Hindlimb muscle (tissue), 1 donor: ENCODE results near the gene KEAP1. TPM values are rescaled to one million over a fixed set of nuclear protein-coding genes. Genes with fewer than 3 reads are reported as not detected.
"Not testable (repeated sequence)": the region's sequence is repeated elsewhere in the genome, so short reads cannot be mapped to it uniquely, and the experiment has no call there.

Experiments
- DNase-seq: peaks from one replicate; pipeline ENCODE4 v3.0.0-alpha.2; 2013
- polyA plus RNA-seq: library from polyadenylated mRNA; unstranded; fragments of 120-200 nt; gene quantifications from one replicate; pipeline ENCODE4 v1.2.1, GENCODE V29; 2013; ENCODE audit not compliant: insufficient read length

Gene KEAP1
- polyA plus RNA-seq, 1 donor: 65.6 TPM

GRCh38 chr19:10497371-10497770 is 5.8 kb downstream of the KEAP1 start:
- DNase-seq: no peak

DNA sequence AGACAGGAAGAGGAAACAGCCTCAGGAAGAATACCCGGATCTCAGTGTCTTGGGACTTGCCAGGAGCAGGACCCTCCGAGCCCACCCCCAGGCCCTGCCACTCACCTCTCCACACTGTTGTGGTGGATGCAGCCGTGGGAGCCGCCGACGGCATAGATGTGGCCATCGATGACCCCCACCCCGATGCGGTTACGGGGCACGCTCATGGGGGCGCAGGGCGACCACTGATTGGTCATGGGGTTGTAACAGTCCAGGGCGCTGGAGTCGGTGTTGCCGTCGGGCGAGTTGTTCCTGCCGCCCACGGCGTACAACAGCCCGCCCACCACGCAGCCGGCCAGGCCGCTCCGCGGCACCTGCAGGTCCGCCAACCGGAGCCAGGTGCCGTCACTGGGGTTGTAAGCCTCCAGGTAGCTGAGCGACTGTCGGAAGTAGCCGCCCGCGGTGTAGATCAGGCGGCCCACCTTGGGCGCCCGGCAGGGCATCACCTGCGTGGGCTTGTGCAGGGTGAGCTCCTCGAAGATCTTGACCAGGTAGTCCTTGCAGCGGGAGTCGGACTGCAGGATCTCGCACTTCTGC is 11.6 kb downstream of the KEAP1 start:
- no peak for DNase-seq

DNA sequence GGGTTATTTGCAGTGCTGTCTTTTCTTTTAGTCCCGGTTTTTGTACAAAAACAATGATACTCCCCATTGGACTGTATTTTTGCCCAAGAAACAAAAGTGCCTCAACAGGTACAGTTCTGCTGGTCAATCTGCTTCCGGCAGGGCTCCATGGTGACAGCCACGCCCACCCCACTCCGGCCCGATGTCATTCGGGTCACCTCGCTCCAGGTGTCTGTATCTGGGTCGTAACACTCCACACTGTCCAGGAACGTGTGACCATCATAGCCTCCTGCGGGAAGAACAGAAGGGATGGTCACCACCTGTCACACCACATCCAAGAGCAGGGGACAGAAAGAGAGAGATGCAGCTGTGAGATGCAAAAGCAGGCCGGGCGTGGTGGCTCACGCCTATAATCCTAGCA is 16.6 kb downstream of the KEAP1 start:
- DNase-seq: no peak

GRCh38 chr19:10478903-10479384 is 24.2 kb downstream of the KEAP1 start:
- peak; percentile 92 for DNase-seq

GRCh38 chr19:10478476-10478875 is 24.7 kb downstream of the KEAP1 start:
- no peak for DNase-seq

DNA sequence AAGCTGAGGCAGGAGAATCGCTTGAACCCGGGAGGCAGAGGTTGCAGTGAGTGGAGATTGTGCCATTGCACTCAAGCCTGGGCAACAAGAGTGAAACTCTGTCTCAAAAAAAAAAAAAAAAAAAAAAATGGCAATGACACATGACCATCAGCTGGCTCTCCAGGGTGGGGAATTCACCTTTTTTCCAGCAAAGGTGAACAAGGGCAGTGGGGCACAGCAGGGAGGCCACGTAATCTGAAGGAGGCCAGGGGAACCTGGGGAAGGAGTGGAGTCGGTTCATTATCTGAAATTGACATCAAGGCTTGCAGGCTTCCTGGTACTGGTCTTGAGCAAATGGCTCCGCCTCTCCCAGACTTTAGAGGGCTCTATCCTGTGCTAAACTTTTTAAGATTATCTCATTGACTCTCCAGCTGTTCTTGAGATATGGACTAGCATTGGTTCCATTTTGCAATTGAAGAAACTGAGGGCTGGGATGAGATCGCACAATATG is 28.1 kb downstream of the KEAP1 start:
- DNase-seq: no peak

GRCh38 chr19:10473192-10473591 is 30.0 kb downstream of the KEAP1 start:
- no peak for DNase-seq

DNA sequence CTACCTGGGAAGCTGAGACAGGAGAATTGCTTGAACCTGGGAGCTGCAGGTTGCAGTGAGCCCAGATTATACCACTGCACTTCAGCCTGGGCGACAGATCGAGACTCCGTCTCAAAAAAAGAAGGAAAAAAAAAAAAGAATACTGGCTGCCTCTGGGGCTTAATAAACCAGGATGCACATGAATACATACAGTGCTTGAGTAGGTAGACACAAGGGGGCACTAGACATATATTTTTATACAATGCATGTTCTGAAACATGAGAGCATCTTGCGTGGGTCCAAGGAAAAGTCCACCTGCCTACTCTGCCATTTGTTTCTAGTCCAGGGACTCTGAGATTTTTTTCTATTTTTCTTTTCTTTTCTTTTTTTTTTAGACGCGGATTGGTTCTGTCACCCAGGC is 31.2 kb downstream of the KEAP1 start:
- DNase-seq: no peak

DNA sequence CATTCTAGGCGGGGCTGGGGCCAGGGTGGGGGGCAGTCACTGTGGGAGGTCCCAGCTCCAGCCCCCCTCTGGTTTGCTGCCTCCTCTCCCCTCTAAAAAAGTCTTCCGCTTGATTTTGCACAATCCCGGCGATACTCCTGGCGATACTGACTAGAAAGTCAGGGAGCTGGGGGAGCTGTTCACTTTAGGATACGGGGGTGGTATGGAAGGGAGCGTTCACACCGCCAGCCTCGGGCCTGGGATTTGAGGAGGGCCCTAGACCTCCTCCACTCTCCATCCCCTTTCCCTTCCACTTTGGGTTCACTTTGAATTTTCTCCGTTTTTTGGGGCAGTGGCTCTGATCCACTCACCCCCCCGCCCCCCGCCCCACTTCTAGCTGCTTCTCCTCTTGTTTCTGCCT is 35.0 kb downstream of the KEAP1 start:
- DNase-seq: no peak

DNA sequence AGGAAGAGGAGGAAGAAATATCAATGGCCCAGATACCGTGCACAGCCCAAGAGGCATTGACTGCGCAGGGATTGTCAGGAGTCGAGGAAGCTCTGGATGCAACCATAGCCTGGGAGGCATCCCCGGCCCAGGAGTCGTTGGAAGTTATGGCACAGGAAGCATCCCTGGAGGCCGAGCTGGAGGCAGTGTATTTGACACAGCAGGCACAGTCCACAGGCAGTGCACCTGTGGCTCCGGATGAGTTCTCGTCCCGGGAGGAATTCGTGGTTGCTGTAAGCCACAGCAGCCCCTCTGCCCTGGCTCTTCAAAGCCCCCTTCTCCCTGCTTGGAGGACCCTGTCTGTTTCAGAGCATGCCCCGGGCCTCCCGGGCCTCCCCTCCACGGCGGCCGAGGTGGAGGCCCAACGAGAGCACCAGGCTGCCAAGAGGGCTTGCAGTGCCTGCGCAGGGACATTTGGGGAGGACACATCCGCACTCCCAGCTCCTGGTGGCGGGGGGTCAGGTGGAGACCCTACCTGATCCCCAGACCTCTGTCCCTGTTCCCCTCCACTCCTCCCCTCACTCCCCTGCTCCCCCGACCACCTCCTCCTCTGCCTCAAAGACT is 36.0 kb downstream of the KEAP1 start:
- DNase-seq: no peak

- DNase-seq: no peak
These were observed 38.7 kb downstream of the KEAP1 start for GRCh38 chr19:10464456-10464855.

GRCh38 chr19:10462557-10462956 is 40.6 kb downstream of the KEAP1 start:
- no peak for DNase-seq

DNA sequence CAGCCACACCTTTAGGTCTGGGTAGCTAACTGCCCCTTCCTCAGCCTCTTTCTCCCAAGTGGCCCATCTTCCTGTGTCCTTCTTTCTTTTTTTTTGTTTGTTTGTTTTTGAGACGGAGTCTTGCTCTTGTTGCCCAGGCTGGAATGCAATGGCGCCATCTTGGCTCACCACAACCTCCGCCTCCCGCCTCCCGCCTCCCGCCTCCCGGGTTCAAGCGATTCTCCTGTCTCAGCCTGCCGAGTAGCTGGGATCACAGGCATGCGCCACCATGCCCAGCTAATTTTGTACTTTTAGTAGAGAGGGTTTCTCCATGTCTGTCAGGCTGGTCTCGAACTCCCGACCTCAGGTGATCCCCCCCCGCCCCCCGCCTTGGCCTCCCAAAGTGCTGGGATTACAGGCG is 41.1 kb downstream of the KEAP1 start:
- not testable (repeated sequence) for DNase-seq

DNA sequence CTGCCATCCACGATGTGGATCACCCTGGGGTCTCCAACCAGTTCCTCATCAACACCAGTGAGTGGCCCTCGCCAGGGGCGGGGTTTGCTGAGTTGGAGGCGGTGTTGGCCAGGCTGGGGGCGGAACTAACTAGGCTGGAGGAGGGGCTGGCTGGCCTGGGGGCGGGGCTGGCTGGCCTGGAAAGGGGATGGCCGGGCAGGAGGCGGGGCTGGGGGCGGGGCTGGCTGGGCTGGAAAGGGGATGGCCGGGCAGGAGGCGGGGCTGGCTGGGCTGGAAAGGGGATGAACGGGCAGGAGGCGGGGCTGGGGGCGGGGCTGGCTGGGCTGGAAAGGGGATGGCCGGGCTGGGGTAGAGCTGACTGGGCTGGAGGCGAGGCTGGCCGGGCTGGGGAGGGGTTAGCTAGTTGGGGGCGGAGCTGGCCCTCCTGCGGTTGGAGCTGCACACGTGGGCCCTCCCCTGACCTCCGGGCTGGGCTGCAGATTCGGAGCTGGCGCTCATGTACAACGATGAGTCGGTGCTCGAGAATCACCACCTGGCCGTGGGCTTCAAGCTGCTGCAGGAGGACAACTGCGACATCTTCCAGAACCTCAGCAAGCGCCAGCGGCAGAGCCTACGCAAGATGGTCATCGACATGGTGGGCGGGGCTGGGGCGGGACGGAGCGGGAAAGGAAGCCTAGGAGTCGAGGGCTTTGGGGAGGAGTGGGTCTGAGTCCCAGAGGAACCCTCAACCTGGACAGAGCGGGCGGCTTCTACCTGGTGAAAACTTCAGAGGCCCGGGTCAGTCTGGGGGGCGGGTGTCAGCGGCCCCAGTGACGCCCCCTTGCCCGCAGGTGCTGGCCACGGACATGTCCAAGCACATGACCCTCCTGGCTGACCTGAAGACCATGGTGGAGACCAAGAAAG is 41.9 kb downstream of the KEAP1 start:
- DNase-seq: peak; percentile 85

GRCh38 chr19:10460714-10461046 is 42.5 kb downstream of the KEAP1 start:
- no peak for DNase-seq

GRCh38 chr19:10458733-10459132 is 44.4 kb downstream of the KEAP1 start:
- not testable (repeated sequence) for DNase-seq

DNA sequence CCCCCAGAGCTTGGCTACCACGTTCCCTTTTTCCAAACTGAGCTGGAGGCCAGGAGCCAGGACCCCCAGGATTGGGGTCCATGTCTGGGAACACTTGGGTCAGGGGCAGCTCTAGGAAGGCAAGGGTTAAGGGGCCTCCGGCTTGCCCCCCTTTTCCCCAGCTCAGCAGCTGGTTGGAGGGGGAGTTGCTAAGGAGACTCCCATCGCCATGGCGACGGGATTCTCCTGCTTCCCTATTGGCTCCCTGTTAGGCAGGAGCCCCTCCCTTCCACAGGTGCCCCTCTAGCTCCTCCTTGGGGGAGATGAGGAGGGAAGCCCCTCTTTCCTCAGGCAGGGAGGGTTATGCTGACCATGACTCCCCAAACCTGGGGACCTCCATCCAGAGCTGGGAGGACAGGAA is 48.9 kb downstream of the KEAP1 start:
- DNase-seq: no peak

GRCh38 chr19:10453852-10454251 is 49.3 kb downstream of the KEAP1 start:
- no peak for DNase-seq

GRCh38 chr19:10452726-10453618 is 50.2 kb downstream of the KEAP1 start:
- DNase-seq: no peak

GRCh38 chr19:10450853-10451609 is 52.1 kb downstream of the KEAP1 start:
- DNase-seq: no peak

GRCh38 chr19:10450191-10450852 is 52.8 kb downstream of the KEAP1 start:
- no peak for DNase-seq
